Prostate gland (tissue), 2 donors: ENCODE data around the gene RHBDL2. TPM values are rescaled to one million over a fixed set of nuclear protein-coding genes. Genes with fewer than 3 reads are reported as not detected.
A peak's percentile ranks its signal among the peaks of the same experiment; 100 is the strongest.

Experiments
- DNase-seq: peaks from one replicate; pipeline ENCODE4 v3.0.0-alpha.2; 2019; ENCODE audit warnings: low spot score
- H3K27ac ChIP-seq, 2 donors: fragments of 200-600 bp; sonication (generic); 2 replicates each; pipeline ENCODE4 v1.5.1; 2017 to 2019
- H3K27me3 ChIP-seq: fragments of 200-600 bp; sonication (generic); replicated peaks from 2 replicates; pipeline ENCODE4 v1.5.1; 2019; ENCODE audit not compliant: insufficient read depth
- H3K36me3 ChIP-seq, 2 donors: fragments of 200-600 bp; sonication (generic); 1 replicate in 1 of 2; 2 replicates in 1 of 2; pipeline versions ENCODE4 v1.5.1 to v1.8.1; 2017 to 2019
- H3K4me1 ChIP-seq: fragments of 200-600 bp; sonication (generic); replicated peaks from 2 replicates; pipeline ENCODE4 v1.5.1; 2019
- H3K4me3 ChIP-seq, 2 donors: fragments of 200-600 bp; sonication (generic); 2 replicates each; pipeline ENCODE4 v1.5.1; 2017 to 2019
- H3K9me3 ChIP-seq: fragments of 200-600 bp; sonication (generic); 2 replicates; pipeline ENCODE4 v1.5.1; 2017
- CTCF ChIP-seq, 4 experiments: fragments of 200-600 bp in 2 of 4; fragments of 450-650 bp in 2 of 4; sonication (generic) in 2 of 4; IDR thresholded peaks; 1 replicate in 3 of 4; 2 replicates in 1 of 4; pipeline ENCODE4 v1.5.1; 2016 to 2019; ENCODE audit warnings: antibody characterized with exemption in 4 of 4, mild to moderate bottlenecking in 2 of 4, moderate library complexity in 2 of 4
- POLR2A ChIP-seq: fragments of 450-650 bp; IDR thresholded peaks from one replicate; pipeline ENCODE4 v1.6.1; 2016; ENCODE audit warnings: antibody characterized with exemption, mild to moderate bottlenecking
- POLR2AphosphoS5 ChIP-seq: sonication (generic); formaldehyde crosslinking; IDR thresholded peaks from one replicate; pipeline ENCODE4 v1.6.1; 2017; ENCODE audit warnings: antibody characterized with exemption
- WGBS: methylation state at CpG from one replicate; pipeline ENCODE4 v1.1.5; 2018; 5-methylcytosine and 5-hydroxymethylcytosine counted together
- intact Hi-C: fragments of 100-400 bp; cut with DNase I; formaldehyde crosslinking; loops from one replicate; pipeline ENCODE4 v1.14.2; 2022
- total RNA-seq, 2 donors: library from RNA; depleted of rRNA; stranded (reverse); fragments of >200 nt; gene quantifications; one replicate each; pipeline ENCODE4 v1.1.0, GENCODE V29; 2016

The RHBDL2 gene
- total RNA-seq, 2 donors from 2014 or later, result 3.5 to 7.7 TPM

- no peak for DNase-seq
- WGBS, result 90% methylated on average over 8 of the region's 8 CpGs
- H3K4me3 ChIP-seq, result no peak overlapping the region
- TF ChIP-seq POLR2A (no peak), POLR2AphosphoS5 (no peak), CTCF (IDR thresholded peaks at IDR 0.05) (no peak)
- H3K36me3 ChIP-seq, result no peaks in the 10 kb centered on the region
- no peaks in the 10 kb centered on the region for H3K27me3 ChIP-seq
- intact Hi-C loops, result no loop called here
- no peaks in the 10 kb centered on the region for H3K9me3 ChIP-seq
- no peaks in the 10 kb centered on the region for H3K4me1 ChIP-seq
- no peak overlapping the region for H3K27ac ChIP-seq
Observed at GRCh38 chr1:38929054-38929453, 12.6 kb downstream of the RHBDL2 start.

GRCh38 chr1:38926091-38926490 is 15.5 kb downstream of the RHBDL2 start:
- H3K27ac ChIP-seq, result no peak overlapping the region
- H3K4me3 ChIP-seq, result no peak overlapping the region
- WGBS, result 86% methylated on average over 3 of the region's 3 CpGs
- H3K36me3 ChIP-seq, result no peaks in the 10 kb centered on the region
- TF ChIP-seq POLR2AphosphoS5 (no peak), POLR2A (no peak), CTCF (IDR thresholded peaks at IDR 0.05) (no peak)
- no peak for DNase-seq
- H3K27me3 ChIP-seq, result no peaks in the 10 kb centered on the region
- H3K4me1 ChIP-seq, result no peaks in the 10 kb centered on the region
- intact Hi-C loops, result no loop called here
- no peaks in the 10 kb centered on the region for H3K9me3 ChIP-seq

- H3K27me3 ChIP-seq, result no peaks in the 10 kb centered on the region
- H3K4me1 ChIP-seq, result no peaks in the 10 kb centered on the region
- H3K27ac ChIP-seq, result no peak overlapping the region
- no peak for DNase-seq
- 93% methylated on average over 2 of the region's 2 CpGs for whole genome bisulfite sequencing
- no peaks in the 10 kb centered on the region for H3K9me3 ChIP-seq
- H3K4me3 ChIP-seq, result no peak overlapping the region
- H3K36me3 ChIP-seq, result no peaks in the 10 kb centered on the region
- intact Hi-C loops, result no loop called here
- TF ChIP-seq POLR2AphosphoS5 (no peak), CTCF (IDR thresholded peaks at IDR 0.05) (no peak), POLR2A (no peak)
Observed at GRCh38 chr1:38925391-38925790, 16.2 kb downstream of the RHBDL2 start.

- H3K4me3 ChIP-seq, result no peak overlapping the region
- WGBS, result 90% methylated on average over 3 of the region's 3 CpGs
- H3K36me3 ChIP-seq, result no peaks in the 10 kb centered on the region
- no peaks in the 10 kb centered on the region for H3K9me3 ChIP-seq
- DNase-seq, result no peak
- intact Hi-C loops, result no loop called here
- no peaks in the 10 kb centered on the region for H3K4me1 ChIP-seq
- no peaks in the 10 kb centered on the region for H3K27me3 ChIP-seq
- TF ChIP-seq POLR2A, result no peak
- no peak for TF ChIP-seq CTCF (IDR thresholded peaks at IDR 0.05)
- TF ChIP-seq POLR2AphosphoS5, result no peak
- H3K27ac ChIP-seq, result no peak overlapping the region
Observed at GRCh38 chr1:38923607-38924006, 18.0 kb downstream of the RHBDL2 start.

- Histone ChIP-seq H3K9me3 (no peaks in the 10 kb centered on the region), H3K36me3 (no peaks in the 10 kb centered on the region), H3K27ac (no peak overlapping the region), H3K4me1 (no peaks in the 10 kb centered on the region), H3K27me3 (no peaks in the 10 kb centered on the region), H3K4me3 (no peak overlapping the region)
- no peak for TF ChIP-seq POLR2A
- TF ChIP-seq CTCF (IDR thresholded peaks at IDR 0.05), result peak in 1 of 4 experiments; percentile 17
- TF ChIP-seq POLR2AphosphoS5, result no peak
- intact Hi-C loops, result no loop called here
- 53% methylated on average over 3 of the region's 3 CpGs for WGBS
- no peak for DNase-seq
Observed at GRCh38 chr1:38919130-38919529, 22.5 kb downstream of the RHBDL2 start.
